NCI-H2227 treated with DMSO at 0.1 percent for 48 hours (cell line): ENCODE data around the gene GSDME.

Experiments used
- DNase-seq: peaks from one replicate; lab custom pipeline; 2025; lab: John Stamatoyannopoulos, UW

GSDME gene

GRCh38 chr7:24704311-24704710, 53.0 kb downstream of the GSDME start:
- no peak for DNase-seq

GRCh38 chr7:24703296-24703695, 54.0 kb downstream of the GSDME start:
- no peak for DNase-seq

GRCh38 chr7:24702755-24703154, 54.5 kb downstream of the GSDME start:
- no peak for DNase-seq

GRCh38 chr7:24701261-24702235, 55.7 kb downstream of the GSDME start:
- DNase-seq: no peak

GRCh38 chr7:24700521-24701260, 56.6 kb downstream of the GSDME start:
- no peak for DNase-seq

GRCh38 chr7:24698531-24699266, 58.6 kb downstream of the GSDME start:
- DNase-seq: no peak

- DNase-seq: no peak
These were observed 59.8 kb downstream of the GSDME start for GRCh38 chr7:24697416-24697815.

- no peak for DNase-seq
These were observed 64.7 kb downstream of the GSDME start for GRCh38 chr7:24692592-24692991.

- no peak for DNase-seq
These were observed 67.0 kb downstream of the GSDME start for GRCh38 chr7:24690251-24690650.

GRCh38 chr7:24685708-24686107, 71.6 kb downstream of the GSDME start:
- no peak for DNase-seq

- no peak for DNase-seq
These were observed 86.5 kb downstream of the GSDME start for GRCh38 chr7:24670782-24671181.

- no peak for DNase-seq
These were observed 87.2 kb downstream of the GSDME start for GRCh38 chr7:24669971-24670591.

- no peak for DNase-seq
These were observed 88.2 kb downstream of the GSDME start for GRCh38 chr7:24668927-24669635.

GRCh38 chr7:24665564-24666294, 91.5 kb downstream of the GSDME start:
- peak; percentile 0 for DNase-seq

GRCh38 chr7:24660546-24660945, 96.7 kb downstream of the GSDME start:
- no peak for DNase-seq

- DNase-seq: no peak
These were observed 97.8 kb downstream of the GSDME start for GRCh38 chr7:24659505-24659904.

GRCh38 chr7:24657980-24658379, 99.3 kb downstream of the GSDME start:
- DNase-seq: no peak

- no peak for DNase-seq
These were observed 100.7 kb downstream of the GSDME start for GRCh38 chr7:24656608-24657007.

GRCh38 chr7:24654305-24654704, 103.0 kb downstream of the GSDME start:
- DNase-seq: no peak

- DNase-seq: no peak
These were observed 103.8 kb downstream of the GSDME start for GRCh38 chr7:24653316-24654085.
